Measurements from ENCODE around the gene CAPN13. TPM values are rescaled to one million over a fixed set of nuclear protein-coding genes. Genes with fewer than 3 reads are reported as not detected.

CAPN13 gene
- total RNA-seq (2012; rRNA removed), result not detected in 2 replicates
- not detected in 2 replicates for polyA plus RNA-seq (2012; rRNA removed)
- not detected in 2 replicates for polyA plus RNA-seq (2012; cell fraction: cytosol; rRNA removed)
- not detected in 2 replicates for polyA plus RNA-seq (2012; cell fraction: nucleus; rRNA removed; ENCODE audit: low replicate concordance)
- Bru-seq, nascent RNA, result percentile 1 among the genes with signal in this experiment
- percentile 4 among the genes with signal in this experiment for BruChase-seq, experiment 1, labeled RNA remaining after a 6-hour chase
- percentile 2 among the genes with signal in this experiment for BruChase-seq, experiment 2, labeled RNA remaining after a 2-hour chase
- long read RNA-seq, result 0 reads

GRCh38 chr2:30807249-30807648 is at the start of gene CAPN13:
Gene CAPN13, minus strand, starts transcription at chr2:30807446. Its CDS starts 20,121 bp downstream, at chr2:30787325.
- Histone ChIP-seq H3K4me1 (ENCODE audit: control insufficient read depth, insufficient read depth, low read length) (no peaks in the 10 kb centered on the region), H2BK20ac (ENCODE audit: low read depth, low read length) (no peak within 1 kb of the TSS), H3K36me3 (ENCODE audit: control insufficient read depth, insufficient read depth, low read length) (no peaks in the 10 kb centered on the region), H3K56ac (ENCODE audit: extremely low read depth, insufficient read depth, low read length) (no peak within 1 kb of the TSS), H3K9me3 (ENCODE audit: control insufficient read depth, insufficient read depth, low read length) (no peaks in the 10 kb centered on the region), H4K8ac (ENCODE audit: low read depth in 2 of 2, low read length in 2 of 2) (no peak within 1 kb of the TSS), H2BK15ac (ENCODE audit: low read depth, low read length) (no peak within 1 kb of the TSS), H4K20me1 (ENCODE audit: insufficient read depth, low read length) (no peaks in the 10 kb centered on the region), H3K4ac (ENCODE audit: low read depth, low read length) (no peak within 1 kb of the TSS), H3K4me3 (ENCODE audit: insufficient read depth, low read depth, low read length) (no peak within 1 kb of the TSS), H3K27ac (ENCODE audit: insufficient read depth, low read length) (no peak within 1 kb of the TSS), H2AK9ac (replicated peaks; ENCODE audit: low read depth, low read length, poor library complexity) (no peak within 1 kb of the TSS), H3K4me2 (ENCODE audit: low read depth, low read length) (no peak within 1 kb of the TSS), H2AFZ (replicated peaks; ENCODE audit: low read length, poor library complexity) (no peak within 1 kb of the TSS), H3K14ac (replicated peaks; ENCODE audit: low read depth, low read length) (no peak within 1 kb of the TSS), H2BK5ac (ENCODE audit: low read depth, low read length, poor library complexity, severe bottlenecking) (no peak within 1 kb of the TSS), H3K9me1 (ENCODE audit: insufficient read depth, low read length) (no peaks in the 10 kb centered on the region), H3K18ac (ENCODE audit: low read depth, low read length) (no peak within 1 kb of the TSS), H3K79me1 (ENCODE audit: low read depth in 1 of 2, low read length in 2 of 2) (no peaks in the 10 kb centered on the region), H2BK120ac (ENCODE audit: low read depth, low read length) (no peak within 1 kb of the TSS), H3K9ac (ENCODE audit: low read depth, low read length) (no peak within 1 kb of the TSS), H3K27me3 (ENCODE audit: control insufficient read depth, insufficient read depth, low read length) (no peaks in the 10 kb centered on the region; the same call in 1 of the 2 replicates), H2AK5ac (ENCODE audit: low read depth, low read length) (no peak within 1 kb of the TSS), H4K5ac (ENCODE audit: low read depth, low read length) (no peak within 1 kb of the TSS), H3K23ac (ENCODE audit: low read depth, low read length) (no peak within 1 kb of the TSS), H4K91ac (ENCODE audit: insufficient read depth, low read depth, low read length) (no peak within 1 kb of the TSS)
- WGBS, 2 experiments (ENCODE audit: extremely low coverage in 2 of 2, insufficient read length in 1 of 2), result no CpG with 5 or more reads among the region's 6 CpGs
- in situ Hi-C loops (cut with MboI; ENCODE audit: low sequenced_read_pairs) (no loop called here), dilution Hi-C loops (cut with HindIII; ENCODE audit: low sequenced_read_pairs, unreplicated experiment) (no loop called here), intact Hi-C loops (cut with micrococcal nuclease) (no loop called here)
- CTCF ChIA-PET, result no interaction called here
- TF ChIP-seq RCOR1 (IDR thresholded peaks at IDR 0.05; ENCODE audit: insufficient replicate concordance, low read length) (no peak), CTCF (conservative IDR thresholded peaks at IDR 0.05; ENCODE audit: low read depth, low read length) (no peak), RFX5 (IDR thresholded peaks at IDR 0.05; ENCODE audit: low read depth, low read length) (no peak), CHD1 (IDR thresholded peaks at IDR 0.05; ENCODE audit: low read depth, low read length) (no peak), MAZ (IDR thresholded peaks at IDR 0.05; ENCODE audit: borderline replicate concordance, low read depth, low read length) (no peak), ELK1 (IDR thresholded peaks at IDR 0.05; ENCODE audit: borderline replicate concordance, low read depth, low read length) (no peak), USF2 (IDR thresholded peaks at IDR 0.05; ENCODE audit: low read depth, low read length) (no peak), NFE2L2 (IDR thresholded peaks at IDR 0.05; ENCODE audit: low read depth, low read length) (no peak), CEBPB (IDR thresholded peaks at IDR 0.05; ENCODE audit: low read depth, low read length) (no peak), FOS (IDR thresholded peaks at IDR 0.05; ENCODE audit: low read depth, low read length) (no peak)
- ATAC-seq (ENCODE audit: low read depth) (no peak), DNase-seq (no peak)
- POLR2A ChIA-PET (ENCODE audit: unreplicated experiment), result no interaction called here
- no TSS peak for BruUV-seq (replicated peaks)
